Ishikawa (cell line): ENCODE data around the gene TMIGD1.

Source experiments
- EP300 ChIP-seq: IDR thresholded peaks from 2 replicates; pipeline ENCODE4 v1.6.1; 2012; ENCODE audit warnings: borderline replicate concordance
- NFIC ChIP-seq: IDR thresholded peaks from 2 replicates; pipeline ENCODE4 v1.6.1; 2012
- RAD21 ChIP-seq: IDR thresholded peaks from 2 replicates; pipeline ENCODE4 v1.6.1; 2012; ENCODE audit warnings: low read depth
- TAF1 ChIP-seq: IDR thresholded peaks from 2 replicates; pipeline ENCODE4 v1.6.1; 2012; ENCODE audit warnings: low read depth, mild to moderate bottlenecking
- YY1 ChIP-seq: IDR thresholded peaks from 2 replicates; pipeline ENCODE4 v1.6.1; 2012; ENCODE audit warnings: low read depth
- ZBTB7A ChIP-seq: IDR thresholded peaks from 2 replicates; pipeline ENCODE4 v1.6.1; 2012; ENCODE audit warnings: low read depth
- TF ChIP-seq, protein P1 (sequence below): IDR thresholded peaks from 2 replicates; pipeline ENCODE4 v1.6.1; 2012; ENCODE audit warnings: low read depth, mild to moderate bottlenecking

DNA sequence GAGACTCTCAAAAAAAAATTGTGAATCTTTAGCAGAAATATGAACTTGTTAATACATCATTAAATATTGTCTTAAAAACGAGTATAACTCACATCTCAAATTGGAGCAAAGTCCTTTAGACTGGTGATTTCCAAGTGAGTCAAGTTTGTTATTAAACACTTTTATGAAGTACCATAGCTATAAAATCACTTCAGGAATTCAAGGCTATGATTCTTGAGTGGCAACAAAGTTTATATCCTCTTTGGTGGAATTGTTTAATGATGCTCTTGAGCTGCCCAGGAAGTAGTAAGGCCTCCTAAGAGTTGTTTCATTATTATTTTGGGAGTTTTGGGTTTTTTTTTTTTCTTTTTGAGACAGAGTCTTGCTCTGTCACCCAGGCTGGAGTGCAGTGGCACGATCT is 25.5 kb downstream of the TMIGD1 start:
- TF ChIP-seq YY1 (no peak), EP300 (no peak), TAF1 (no peak), ZBTB7A (no peak), NFIC (no peak), RAD21 (no peak)
- TF ChIP-seq, protein P1, sequence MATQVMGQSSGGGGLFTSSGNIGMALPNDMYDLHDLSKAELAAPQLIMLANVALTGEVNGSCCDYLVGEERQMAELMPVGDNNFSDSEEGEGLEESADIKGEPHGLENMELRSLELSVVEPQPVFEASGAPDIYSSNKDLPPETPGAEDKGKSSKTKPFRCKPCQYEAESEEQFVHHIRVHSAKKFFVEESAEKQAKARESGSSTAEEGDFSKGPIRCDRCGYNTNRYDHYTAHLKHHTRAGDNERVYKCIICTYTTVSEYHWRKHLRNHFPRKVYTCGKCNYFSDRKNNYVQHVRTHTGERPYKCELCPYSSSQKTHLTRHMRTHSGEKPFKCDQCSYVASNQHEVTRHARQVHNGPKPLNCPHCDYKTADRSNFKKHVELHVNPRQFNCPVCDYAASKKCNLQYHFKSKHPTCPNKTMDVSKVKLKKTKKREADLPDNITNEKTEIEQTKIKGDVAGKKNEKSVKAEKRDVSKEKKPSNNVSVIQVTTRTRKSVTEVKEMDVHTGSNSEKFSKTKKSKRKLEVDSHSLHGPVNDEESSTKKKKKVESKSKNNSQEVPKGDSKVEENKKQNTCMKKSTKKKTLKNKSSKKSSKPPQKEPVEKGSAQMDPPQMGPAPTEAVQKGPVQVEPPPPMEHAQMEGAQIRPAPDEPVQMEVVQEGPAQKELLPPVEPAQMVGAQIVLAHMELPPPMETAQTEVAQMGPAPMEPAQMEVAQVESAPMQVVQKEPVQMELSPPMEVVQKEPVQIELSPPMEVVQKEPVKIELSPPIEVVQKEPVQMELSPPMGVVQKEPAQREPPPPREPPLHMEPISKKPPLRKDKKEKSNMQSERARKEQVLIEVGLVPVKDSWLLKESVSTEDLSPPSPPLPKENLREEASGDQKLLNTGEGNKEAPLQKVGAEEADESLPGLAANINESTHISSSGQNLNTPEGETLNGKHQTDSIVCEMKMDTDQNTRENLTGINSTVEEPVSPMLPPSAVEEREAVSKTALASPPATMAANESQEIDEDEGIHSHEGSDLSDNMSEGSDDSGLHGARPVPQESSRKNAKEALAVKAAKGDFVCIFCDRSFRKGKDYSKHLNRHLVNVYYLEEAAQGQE = no peak
